GM18520 (cell line): ENCODE results near the gene DGCR2.
"Not testable (repeated sequence)": the region's sequence is repeated elsewhere in the genome, so short reads cannot be mapped to it uniquely, and the experiment has no call there.

Experiments used
- ATAC-seq: cut with Tn5 transposase; IDR thresholded peaks from one replicate; pipeline ENCODE4 v1.9.1; 2021; ENCODE audit not compliant: unreplicated experiment

Gene DGCR2

DNA sequence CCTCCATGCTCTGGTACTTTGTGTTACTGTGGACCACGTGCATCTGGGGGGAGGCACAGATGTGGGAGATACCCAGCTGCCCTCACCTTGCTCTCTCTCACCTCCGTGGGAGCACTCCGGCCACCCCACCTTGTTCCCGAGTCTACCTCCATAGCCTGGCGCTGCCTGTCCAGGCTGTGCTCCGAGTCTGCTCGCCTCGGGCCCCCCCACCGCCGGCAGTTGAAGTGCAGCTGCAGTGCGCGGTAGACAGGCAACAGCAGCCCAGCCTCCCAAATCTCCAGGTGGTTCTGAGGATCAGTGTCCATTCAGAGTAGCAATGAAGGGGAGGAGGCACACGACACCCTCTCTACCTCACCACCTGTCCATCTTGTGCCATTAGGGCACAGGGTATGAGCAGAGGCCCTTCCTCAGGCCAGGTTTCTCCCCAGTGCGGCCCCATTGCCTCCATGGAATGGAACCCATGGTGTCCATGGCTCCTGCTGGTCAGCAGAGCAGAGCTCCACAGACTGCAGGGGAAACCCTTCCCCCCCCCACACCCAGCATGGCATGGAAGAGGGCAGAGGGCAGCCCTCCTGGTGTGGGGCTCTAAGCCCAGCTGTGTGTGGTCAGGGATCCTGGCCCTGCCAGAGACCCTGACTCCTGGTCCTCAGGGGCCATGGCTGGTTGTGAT lies 89.2 kb downstream of the DGCR2 start:
- ATAC-seq = not testable (repeated sequence)

GRCh38 chr22:19032156-19032785 lies 89.9 kb downstream of the DGCR2 start:
- ATAC-seq = not testable (repeated sequence)

- not testable (repeated sequence) for ATAC-seq
These were observed 91.3 kb downstream of the DGCR2 start for GRCh38 chr22:19030889-19031252.

GRCh38 chr22:19030226-19030888 lies 91.9 kb downstream of the DGCR2 start:
- not testable (repeated sequence) for ATAC-seq

DNA sequence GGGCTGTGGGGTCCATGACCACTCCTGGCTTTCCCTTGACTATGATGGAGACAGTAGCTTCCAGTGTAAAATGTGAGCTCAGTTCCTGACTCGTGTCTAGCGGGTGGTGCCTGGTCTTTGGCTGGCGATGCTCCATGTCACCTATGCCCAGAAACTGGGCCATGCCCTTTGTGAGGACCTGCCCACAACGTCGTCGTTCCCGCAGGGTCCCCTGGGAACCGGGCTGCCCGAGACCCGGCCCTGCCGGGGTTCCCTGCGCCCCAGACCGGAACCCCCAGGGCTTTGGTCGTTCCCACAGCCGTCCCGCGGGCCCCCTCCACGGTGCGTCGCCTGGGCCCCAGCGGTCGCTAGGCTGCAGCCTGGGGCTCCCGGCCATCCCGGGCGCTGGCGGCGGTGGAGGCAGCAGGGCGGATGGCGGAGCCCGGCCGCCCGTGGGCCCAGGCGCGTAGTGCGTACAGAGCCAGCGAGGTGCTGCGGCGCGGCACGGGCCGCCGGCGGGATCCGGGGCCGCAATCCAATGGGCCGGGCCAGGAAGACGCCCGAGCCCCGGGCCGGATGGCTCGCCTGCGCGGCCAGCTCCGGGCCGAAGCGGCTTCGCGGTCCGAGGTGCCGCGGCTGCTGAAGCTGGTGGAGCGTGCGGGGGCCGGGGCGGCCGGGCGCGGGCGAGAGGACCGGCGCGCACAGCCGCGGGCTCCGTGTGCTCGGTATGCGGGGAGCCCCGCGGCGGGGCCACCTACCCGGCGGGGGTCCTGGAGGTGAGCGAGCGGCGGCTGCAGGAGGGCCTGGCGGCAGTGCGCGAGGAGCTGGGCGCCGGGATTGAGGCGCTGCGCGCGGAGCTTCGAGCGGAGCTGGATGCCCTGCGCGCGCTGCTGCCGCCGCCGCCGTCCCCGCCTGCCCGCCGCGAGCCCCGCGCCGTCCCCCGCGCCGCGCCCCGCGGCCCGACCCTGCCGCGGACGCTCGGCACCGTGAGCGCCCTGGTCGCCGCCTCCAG lies 92.8 kb downstream of the DGCR2 start:
- ATAC-seq = not testable (repeated sequence)

DNA sequence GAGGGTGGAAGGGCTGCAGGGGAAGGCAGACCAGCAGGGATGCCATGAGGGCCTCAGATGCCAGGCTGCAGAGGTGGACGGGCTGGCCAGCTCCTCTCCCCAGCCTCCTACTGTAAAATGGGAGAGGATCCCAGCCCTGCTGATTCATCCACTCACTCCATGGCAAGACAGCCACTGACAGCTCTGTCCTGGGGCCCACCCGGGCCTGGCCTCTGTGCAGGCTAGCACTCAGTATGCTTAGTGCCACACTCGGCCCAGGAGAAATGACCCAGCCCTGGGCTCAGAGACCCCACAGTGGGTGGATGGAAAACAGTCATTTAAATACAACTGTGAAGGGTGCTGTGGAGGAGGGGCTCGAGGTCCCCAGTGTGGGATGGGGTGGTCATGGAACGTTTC lies 94.2 kb downstream of the DGCR2 start:
- not testable (repeated sequence) for ATAC-seq

GRCh38 chr22:19027371-19028059 lies 94.7 kb downstream of the DGCR2 start:
- not testable (repeated sequence) for ATAC-seq

DNA sequence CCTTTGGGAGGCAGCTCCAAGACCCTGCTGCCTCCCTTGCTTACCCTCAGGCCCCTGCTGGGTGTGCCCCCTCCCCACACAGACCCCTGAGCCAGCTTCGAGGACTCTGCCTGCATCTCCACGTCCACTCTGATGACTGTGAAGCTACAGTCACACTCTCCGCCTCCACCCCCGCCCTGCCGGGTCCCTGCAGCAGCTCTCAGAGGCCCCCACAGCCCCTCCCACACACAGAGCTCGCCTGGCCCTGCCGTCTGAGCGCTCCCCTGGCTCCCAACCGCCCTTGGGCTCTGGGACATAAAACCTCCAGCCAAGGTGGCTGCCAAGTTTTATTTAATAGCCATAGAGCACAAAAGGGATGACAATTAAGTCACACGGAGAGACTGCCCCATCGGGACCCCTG lies 96.1 kb downstream of the DGCR2 start:
- not testable (repeated sequence) for ATAC-seq

DNA sequence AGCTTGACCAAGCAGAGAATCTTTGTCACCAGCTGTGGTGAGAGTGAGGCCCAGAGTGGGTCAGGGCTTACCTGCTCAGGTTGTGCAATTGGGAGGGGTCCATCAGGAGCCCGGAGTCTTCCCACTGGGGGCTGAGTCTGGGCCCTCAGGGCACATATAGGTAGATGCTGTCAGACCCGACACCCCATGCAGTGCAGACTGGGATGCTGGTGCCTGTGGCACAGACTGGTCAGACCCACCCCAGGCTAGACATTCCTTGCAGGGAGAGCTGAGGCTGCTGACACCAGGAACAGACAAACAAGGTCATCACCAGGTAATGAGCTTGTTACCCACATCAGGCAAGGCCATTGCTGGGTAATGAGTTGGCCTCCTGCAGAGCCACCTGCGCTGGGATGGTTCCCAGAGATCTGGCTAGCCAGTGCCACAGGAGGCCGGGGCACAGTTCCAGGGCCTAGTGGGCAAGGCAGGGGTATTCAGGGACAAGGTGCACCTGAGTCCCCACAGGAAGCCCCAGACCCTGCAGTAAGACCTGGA lies 97.2 kb downstream of the DGCR2 start:
- not testable (repeated sequence) for ATAC-seq

DNA sequence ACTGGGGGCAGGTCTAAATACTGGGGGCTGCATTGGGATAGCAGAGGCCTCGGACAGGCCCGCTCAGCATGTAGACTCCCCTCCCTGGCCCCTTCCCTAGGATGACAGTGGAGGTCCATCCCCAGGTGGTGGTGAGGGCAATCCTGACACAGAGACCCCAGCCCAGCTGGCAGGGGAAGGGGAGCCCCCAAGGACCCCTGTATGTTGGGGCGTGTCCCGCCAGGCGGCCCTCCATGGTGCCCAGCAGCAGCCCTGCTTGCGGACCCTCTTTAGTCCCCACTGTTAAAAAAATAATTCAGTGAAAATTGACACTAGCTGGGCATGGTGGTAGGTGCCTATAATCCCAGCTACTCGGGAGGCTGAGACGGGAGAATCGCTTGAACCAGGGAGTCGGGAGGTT lies 98.3 kb downstream of the DGCR2 start:
- ATAC-seq = not testable (repeated sequence)

DNA sequence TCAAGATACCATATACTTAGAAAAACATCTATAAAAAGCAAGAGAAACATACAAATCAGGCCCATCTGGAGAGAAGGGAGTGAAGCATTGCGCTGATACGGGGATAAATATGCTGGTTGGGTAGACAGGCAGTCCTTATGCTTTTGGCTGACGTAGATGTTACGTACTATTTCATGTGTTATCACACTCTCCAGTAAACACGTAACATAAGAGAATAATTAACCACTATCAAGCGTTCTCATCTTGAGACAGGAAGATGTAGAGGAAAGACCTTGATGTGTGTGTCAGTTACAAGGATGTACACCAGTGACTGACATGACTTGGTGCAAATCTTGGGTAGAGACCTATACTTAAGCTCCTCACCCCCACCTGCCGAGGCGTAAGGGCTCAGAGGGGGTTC lies 99.5 kb downstream of the DGCR2 start:
- no peak for ATAC-seq

- ATAC-seq = no peak
These were observed 102.6 kb downstream of the DGCR2 start for GRCh38 chr22:19019679-19020032.

- no peak for ATAC-seq
These were observed 103.1 kb downstream of the DGCR2 start for GRCh38 chr22:19019029-19019678.

DNA sequence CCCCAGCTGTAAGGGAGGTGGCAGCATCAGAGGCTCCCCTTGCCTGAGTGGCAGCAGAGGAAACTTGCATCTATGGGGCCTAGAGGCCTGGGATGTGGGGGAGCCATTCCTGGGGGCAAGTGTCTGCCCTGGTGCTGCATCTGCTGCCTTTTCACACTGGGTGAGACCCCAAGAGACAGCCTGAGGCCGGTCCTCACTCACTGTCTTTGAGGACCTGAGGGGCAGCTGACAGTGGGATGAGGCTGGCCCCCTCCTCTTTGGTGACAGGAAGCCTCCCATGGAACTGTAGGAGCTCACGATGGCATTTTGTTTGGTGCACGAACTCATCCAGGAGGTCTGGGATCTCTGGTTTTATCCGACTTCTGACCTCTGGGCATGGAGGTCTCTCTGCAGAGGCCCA lies 104.0 kb downstream of the DGCR2 start:
- ATAC-seq = no peak

GRCh38 chr22:19016081-19016766 lies 106.0 kb downstream of the DGCR2 start:
- ATAC-seq = no peak

- ATAC-seq = no peak
These were observed 107.3 kb downstream of the DGCR2 start for GRCh38 chr22:19014886-19015285.

DNA sequence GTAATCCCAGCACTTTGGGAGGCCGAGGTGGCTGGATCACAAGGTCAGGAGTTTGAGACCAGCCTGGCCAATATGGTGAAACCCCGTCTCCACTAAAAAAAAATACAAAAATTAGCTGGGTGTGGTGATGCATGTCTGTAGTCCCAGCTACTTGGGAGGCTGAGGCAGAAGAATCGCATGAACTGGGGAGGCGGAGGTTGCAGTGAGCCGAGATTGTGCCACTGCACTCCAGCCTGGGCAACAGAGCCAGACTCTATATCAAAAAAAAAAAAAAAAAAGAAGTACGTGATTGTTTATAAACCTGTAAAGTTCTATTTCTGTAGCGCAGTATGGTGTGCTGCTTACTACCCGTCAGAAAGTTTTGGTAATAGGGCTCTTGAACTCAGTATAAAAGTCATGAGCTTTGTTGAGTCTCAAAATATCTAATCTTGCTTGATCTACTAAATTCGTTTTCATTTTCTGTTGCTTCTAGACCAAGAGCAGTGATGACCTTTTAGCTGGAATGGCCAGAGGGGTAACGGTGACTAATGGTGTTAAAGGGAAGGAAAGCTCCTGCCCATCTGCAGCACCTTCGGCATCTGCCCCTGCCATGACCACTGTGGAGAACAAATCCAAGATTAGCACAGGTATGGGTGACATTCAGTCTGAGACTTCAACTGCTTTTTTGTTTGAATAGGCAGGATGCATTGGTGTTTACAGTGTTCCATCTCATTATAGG lies 108.2 kb downstream of the DGCR2 start:
- ATAC-seq = not testable (repeated sequence)

DNA sequence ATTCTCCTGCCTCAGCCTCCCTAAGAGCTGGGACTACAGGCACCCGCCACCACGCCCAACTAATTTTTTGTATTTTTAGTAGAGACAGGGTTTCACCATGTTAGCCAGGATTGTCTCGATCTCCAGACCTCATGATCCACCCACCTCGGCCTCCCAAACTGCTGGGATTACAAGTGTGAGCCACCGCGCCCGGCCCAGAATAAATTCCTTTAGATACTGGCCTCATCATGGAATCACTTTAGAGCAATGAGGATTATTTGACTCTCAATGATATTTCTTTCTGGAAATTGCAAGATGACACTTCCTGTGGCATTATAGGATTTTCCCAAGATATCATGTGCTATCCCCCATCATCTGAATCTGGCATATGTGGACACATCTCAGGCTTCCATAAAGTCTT lies 108.8 kb downstream of the DGCR2 start:
- not testable (repeated sequence) for ATAC-seq
